Cardiac fibroblast (primary cell): Measurements from ENCODE around the gene CHST12.
"Not testable (repeated sequence)": the region's sequence is repeated elsewhere in the genome, so short reads cannot be mapped to it uniquely, and the experiment has no call there.

Experiments
- DNase-seq, 2 donors: peaks; one replicate each; pipeline versions ENCODE4 v3.0.0 to v3.0.0-alpha.2; 2010; ENCODE audit warnings: low read depth in 2 of 2
- H3K4me3 ChIP-seq, 2 donors: replicated peaks in 1 of 2; 1 replicate in 1 of 2; 2 replicates in 1 of 2; pipeline ENCODE4 v1.5.1; 2011; ENCODE audit warnings: low read depth in 2 of 2, low read length in 2 of 2, mild to moderate bottlenecking in 2 of 2, moderate library complexity in 1 of 2
- TF ChIP-seq, protein P1 (sequence below): IDR thresholded peaks from one replicate; pipeline ENCODE4 v1.5.1; 2011; ENCODE audit warnings: low read depth, mild to moderate bottlenecking, low read length, inconsistent platforms

Gene CHST12

DNA sequence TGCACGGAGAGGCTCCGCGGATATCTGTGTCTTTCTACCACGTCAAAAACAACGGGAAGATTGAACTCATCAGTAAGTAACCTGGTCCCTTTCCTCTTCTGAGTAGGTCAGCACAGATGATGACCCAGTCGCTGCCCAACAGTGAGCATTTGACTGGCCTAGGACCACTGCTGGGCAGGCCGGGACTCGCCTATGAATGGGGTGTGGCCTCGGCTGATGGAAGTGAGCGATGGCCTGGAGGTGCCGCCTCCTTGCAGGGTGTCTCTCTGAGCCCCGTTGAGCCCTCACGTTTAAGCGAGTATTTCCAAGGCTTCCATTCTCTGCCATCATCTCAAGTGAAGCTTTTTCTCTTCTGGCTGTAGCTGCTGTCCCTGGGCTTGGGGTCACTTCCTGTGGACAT, 30.7 kb upstream of the CHST12 start:
- H3K4me3 ChIP-seq = no peak overlapping the region
- TF ChIP-seq, protein P1, sequence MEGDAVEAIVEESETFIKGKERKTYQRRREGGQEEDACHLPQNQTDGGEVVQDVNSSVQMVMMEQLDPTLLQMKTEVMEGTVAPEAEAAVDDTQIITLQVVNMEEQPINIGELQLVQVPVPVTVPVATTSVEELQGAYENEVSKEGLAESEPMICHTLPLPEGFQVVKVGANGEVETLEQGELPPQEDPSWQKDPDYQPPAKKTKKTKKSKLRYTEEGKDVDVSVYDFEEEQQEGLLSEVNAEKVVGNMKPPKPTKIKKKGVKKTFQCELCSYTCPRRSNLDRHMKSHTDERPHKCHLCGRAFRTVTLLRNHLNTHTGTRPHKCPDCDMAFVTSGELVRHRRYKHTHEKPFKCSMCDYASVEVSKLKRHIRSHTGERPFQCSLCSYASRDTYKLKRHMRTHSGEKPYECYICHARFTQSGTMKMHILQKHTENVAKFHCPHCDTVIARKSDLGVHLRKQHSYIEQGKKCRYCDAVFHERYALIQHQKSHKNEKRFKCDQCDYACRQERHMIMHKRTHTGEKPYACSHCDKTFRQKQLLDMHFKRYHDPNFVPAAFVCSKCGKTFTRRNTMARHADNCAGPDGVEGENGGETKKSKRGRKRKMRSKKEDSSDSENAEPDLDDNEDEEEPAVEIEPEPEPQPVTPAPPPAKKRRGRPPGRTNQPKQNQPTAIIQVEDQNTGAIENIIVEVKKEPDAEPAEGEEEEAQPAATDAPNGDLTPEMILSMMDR = no peak
- DNase-seq = no peak

GRCh38 chr7:2373124-2373556, 30.3 kb upstream of the CHST12 start:
- DNase-seq = no peak
- TF ChIP-seq, protein P1 = no peak

DNA sequence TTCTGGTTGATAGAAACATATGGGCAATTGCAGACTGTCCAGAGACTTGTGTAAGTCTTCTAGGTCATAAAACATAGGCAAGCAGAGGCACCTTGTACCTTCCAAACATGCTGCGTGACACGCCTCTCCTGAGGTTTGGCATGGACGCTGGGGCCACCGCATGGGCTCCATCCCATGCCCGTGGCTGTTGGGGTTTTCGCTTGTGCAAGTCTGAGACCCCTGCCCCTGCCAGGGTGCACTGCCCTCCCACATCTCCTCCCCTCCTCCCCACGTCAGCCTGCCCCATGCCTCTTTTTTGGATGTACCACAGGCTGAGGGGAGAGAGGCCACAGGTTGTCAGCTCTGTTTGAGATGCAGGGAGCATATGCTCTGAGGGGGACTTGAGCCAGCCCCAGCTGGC, 29.8 kb upstream of the CHST12 start:
- DNase-seq = no peak
- TF ChIP-seq, protein P1 = no peak
- H3K4me3 ChIP-seq = no peak overlapping the region

More at GRCh38 chr7:2373124-2373556, 30.3 kb upstream of the CHST12 start:
- no peak overlapping the region for H3K4me3 ChIP-seq

DNA sequence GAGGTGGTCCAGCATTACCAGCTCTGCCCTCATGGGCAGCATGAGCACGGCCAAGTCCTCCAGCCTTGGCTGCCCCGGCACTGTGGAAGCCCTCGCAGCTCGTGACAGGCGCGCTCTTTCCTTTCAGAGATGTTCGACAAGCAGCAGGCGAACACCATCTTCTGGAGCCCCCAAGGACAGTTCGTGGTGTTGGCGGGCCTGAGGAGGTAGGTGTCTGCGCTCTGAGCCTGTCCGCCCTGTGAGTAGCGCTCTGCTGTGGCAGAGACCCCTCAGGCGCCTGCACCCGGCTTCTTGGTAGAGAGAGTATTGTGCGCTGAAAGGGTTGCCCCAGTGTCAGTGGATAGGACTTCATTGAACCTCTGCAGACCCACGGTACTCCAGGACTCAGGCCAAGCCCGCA, 29.0 kb upstream of the CHST12 start:
- no peak overlapping the region for H3K4me3 ChIP-seq
- TF ChIP-seq, protein P1 = no peak

DNA sequence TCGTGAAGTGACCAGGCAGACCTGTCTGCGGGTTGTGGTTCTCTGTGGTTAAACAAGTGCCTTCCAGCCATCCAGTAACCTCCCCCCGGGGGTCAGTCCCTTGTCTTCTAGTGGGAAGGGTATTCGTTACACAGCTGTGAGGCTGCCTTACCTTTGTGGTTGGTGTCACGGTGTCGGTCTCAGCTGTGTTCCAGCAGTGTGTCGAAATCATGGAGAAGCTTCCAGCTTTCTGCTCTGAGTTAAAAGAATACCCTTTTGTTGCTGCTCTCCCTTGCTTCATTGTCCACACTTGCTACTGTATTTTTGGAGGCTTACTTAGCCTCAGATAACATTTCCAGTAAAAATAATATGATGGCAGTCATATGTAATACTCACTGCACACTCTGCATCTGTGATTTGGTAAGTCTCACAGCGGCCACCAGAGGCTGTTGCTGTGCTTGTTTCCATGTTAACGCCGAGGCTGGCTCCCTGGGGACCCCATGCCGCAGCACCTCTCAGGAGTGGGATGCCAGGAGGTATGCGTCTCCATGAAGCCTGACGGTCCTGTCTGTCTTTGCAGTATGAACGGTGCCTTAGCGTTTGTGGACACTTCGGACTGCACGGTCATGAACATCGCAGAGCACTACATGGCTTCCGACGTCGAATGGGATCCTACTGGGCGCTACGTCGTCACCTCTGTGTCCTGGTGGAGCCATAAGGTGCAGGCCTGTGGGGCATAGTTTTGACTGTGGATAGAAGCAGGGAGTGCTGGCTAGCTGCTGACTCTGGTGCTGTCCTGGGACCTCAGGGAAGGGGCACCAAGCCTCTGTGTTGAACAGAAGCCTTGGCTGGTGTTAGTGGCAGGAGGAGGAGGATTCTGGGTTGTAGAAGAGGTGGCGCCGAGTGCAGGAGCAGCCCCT, 28.3 kb upstream of the CHST12 start:
- H3K4me3 ChIP-seq = no peak overlapping the region
- TF ChIP-seq, protein P1 = no peak
- DNase-seq = no peak

More for the DNA sequence above, 29.0 kb upstream of the CHST12 start:
- no peak for DNase-seq

DNA sequence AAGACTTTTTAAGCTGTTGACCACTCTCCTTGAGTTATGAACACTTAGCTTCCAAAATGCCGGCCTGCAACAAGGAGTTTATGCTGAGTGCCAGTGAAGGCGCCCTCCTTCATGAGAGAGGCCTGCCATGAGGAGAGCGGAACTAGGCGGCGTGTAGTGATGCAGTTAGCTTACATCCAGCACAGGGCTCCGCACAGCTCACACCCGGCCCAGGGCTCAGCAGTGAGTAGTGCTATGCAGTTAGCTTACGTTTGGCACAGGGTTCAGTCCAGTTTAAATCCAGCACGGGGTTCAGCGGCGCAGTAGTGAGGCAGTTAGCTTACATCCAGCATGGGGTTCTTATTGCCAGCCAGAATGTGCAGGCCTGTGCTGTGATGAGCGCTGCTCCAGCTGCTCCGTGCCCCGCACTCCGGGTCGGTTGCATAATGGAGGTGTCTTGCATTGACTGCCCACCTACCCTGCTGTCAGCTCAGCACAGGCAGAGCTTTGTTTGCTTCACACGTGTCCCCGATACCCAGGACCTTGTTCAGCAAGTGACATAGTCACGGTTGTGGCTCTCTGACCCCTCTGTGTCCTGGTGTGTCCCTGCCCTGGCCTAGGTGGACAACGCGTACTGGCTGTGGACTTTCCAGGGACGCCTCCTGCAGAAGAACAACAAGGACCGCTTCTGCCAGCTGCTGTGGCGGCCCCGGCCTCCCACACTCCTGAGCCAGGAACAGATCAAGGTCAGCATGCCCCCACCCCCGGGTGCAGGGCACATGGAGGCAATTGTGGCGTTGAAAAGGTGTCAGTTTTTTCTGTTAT, 26.9 kb upstream of the CHST12 start:
- TF ChIP-seq, protein P1 = no peak
- no peak for DNase-seq
- no peak overlapping the region for H3K4me3 ChIP-seq

GRCh38 chr7:2377492-2377891, 25.9 kb upstream of the CHST12 start:
- DNase-seq, H3K4me3 ChIP-seq: not testable (repeated sequence)

GRCh38 chr7:2378125-2378524, 25.3 kb upstream of the CHST12 start:
- not testable (repeated sequence) for DNase-seq, H3K4me3 ChIP-seq
